ENCODE measurements around the gene DYTN.
"Not testable (repeated sequence)": the region's sequence is repeated elsewhere in the genome, so short reads cannot be mapped to it uniquely, and the experiment has no call there.

DYTN gene

DNA sequence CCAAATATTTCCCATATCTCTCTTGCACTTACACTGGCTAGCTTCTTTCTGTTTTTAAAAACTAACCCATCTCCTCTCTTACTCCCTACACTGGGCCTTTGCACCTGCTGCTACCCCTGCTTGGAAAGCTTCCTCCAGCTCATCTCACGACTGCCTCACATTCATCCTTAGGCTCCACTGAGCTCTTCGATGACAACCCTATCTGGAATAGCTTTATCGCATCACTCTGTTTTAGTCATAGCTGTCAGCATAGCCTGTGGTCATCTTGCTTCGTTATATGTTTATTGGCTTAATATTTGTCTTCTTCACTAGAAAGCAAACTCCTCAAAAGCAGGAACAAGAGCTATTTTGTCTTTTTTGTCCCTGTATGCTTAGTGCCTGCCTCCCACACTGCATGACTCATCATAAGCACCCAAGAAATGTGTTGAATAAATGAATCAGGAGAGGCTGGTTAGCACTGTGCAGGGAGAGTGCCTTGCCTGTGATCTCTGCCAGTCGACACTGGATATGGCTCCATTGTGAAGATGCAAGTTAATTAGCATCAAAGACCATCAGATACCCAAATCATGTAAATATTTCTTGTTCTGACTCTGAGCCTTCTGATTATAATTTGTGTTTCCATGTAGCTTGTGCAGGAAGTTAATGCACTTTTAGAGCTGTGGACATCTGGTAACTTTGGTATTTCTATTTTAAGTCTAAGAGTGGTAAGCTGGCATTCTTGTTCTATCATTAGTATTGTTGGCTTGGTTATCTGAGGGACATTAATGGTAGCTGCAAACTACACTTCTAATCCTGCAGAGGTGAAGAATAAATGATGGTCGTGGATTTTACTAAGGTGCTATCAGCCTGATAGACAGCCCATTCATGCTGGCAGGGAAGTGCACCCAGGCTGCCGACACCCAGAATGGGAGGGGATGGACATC, 10.3 kb upstream of the DYTN start:
- Histone ChIP-seq H3K27ac (no peak overlapping the region), H3K4me3 (no peak overlapping the region), H3K27me3 (no peaks in the 10 kb centered on the region), H3K9me3 (no peaks in the 10 kb centered on the region), H3K4me1 (no peaks in the 10 kb centered on the region), H3K36me3 (no peaks in the 10 kb centered on the region)
- intact Hi-C loops (cut with DNase I; ENCODE audit: low total_unique reads) = no loop called here
- DNase-seq = no peak
- TF ChIP-seq, protein P1, sequence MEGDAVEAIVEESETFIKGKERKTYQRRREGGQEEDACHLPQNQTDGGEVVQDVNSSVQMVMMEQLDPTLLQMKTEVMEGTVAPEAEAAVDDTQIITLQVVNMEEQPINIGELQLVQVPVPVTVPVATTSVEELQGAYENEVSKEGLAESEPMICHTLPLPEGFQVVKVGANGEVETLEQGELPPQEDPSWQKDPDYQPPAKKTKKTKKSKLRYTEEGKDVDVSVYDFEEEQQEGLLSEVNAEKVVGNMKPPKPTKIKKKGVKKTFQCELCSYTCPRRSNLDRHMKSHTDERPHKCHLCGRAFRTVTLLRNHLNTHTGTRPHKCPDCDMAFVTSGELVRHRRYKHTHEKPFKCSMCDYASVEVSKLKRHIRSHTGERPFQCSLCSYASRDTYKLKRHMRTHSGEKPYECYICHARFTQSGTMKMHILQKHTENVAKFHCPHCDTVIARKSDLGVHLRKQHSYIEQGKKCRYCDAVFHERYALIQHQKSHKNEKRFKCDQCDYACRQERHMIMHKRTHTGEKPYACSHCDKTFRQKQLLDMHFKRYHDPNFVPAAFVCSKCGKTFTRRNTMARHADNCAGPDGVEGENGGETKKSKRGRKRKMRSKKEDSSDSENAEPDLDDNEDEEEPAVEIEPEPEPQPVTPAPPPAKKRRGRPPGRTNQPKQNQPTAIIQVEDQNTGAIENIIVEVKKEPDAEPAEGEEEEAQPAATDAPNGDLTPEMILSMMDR (IDR thresholded peaks at IDR 0.05) = no peak

DNA sequence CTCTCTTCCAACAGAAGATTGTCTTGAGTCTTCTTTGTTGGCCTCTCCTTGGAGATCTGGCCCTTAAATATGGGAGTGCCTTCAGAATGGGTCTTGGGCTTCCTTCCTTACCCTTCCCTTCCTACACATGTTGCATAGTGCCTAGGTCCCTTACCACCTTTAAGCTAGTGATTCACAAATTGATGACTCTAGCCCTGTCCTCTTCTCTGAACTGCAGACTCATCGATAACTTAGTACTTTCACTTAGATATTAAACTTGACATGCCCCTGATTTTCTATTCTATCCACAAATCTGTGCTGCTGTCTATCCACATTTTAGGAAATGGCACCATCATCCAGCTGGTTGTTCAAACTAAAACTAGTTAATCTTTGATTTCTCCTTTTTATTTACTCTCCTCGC, 9.1 kb upstream of the DYTN start:
- DNase-seq = no peak
- no peak overlapping the region for H3K27ac ChIP-seq
- H3K27me3 ChIP-seq = no peaks in the 10 kb centered on the region
- no peaks in the 10 kb centered on the region for H3K9me3 ChIP-seq
- no peak overlapping the region for H3K4me3 ChIP-seq
- H3K4me1 ChIP-seq = no peaks in the 10 kb centered on the region
- intact Hi-C loops (cut with DNase I; ENCODE audit: low total_unique reads) = no loop called here
- TF ChIP-seq, protein P1 (IDR thresholded peaks at IDR 0.05) = no peak
- no peaks in the 10 kb centered on the region for H3K36me3 ChIP-seq

- no peak for DNase-seq
- intact Hi-C loops (cut with DNase I; ENCODE audit: low total_unique reads) = no loop called here
- TF ChIP-seq, protein P1 (IDR thresholded peaks at IDR 0.05) = no peak
- no peaks in the 10 kb centered on the region for H3K4me1 ChIP-seq
- no peaks in the 10 kb centered on the region for H3K9me3 ChIP-seq
- H3K27me3 ChIP-seq = no peaks in the 10 kb centered on the region
- no peak overlapping the region for H3K27ac ChIP-seq
- no peak overlapping the region for H3K4me3 ChIP-seq
- H3K36me3 ChIP-seq = no peaks in the 10 kb centered on the region
These were observed 5.1 kb upstream of the DYTN start for GRCh38 chr2:206723288-206723687.

- no peaks in the 10 kb centered on the region for H3K27me3 ChIP-seq
- no peak overlapping the region for H3K27ac ChIP-seq
- intact Hi-C loops (cut with DNase I; ENCODE audit: low total_unique reads) = no loop called here
- H3K9me3 ChIP-seq = no peaks in the 10 kb centered on the region
- DNase-seq = no peak
- H3K4me1 ChIP-seq = no peaks in the 10 kb centered on the region
- TF ChIP-seq, protein P1 (IDR thresholded peaks at IDR 0.05) = no peak
- no peak overlapping the region for H3K4me3 ChIP-seq
- H3K36me3 ChIP-seq = no peaks in the 10 kb centered on the region
These were observed 3.2 kb upstream of the DYTN start for GRCh38 chr2:206721256-206721920.

GRCh38 chr2:206716623-206717022, 1.6 kb downstream of the DYTN start:
- Histone ChIP-seq H3K4me1 (no peaks in the 10 kb centered on the region), H3K9me3 (no peaks in the 10 kb centered on the region), H3K27me3 (no peaks in the 10 kb centered on the region), H3K4me3 (no peak overlapping the region), H3K27ac (no peak overlapping the region), H3K36me3 (no peaks in the 10 kb centered on the region)
- TF ChIP-seq, protein P1 (IDR thresholded peaks at IDR 0.05) = no peak
- intact Hi-C loops (cut with DNase I; ENCODE audit: low total_unique reads) = no loop called here
- DNase-seq = no peak

- H3K9me3 ChIP-seq; H3K27ac ChIP-seq; H3K27me3 ChIP-seq; H3K36me3 ChIP-seq; intact Hi-C loops (cut with DNase I; ENCODE audit: low total_unique reads); DNase-seq; H3K4me1 ChIP-seq; H3K4me3 ChIP-seq: not testable (repeated sequence)
These were observed 3.0 kb downstream of the DYTN start for GRCh38 chr2:206715183-206715582.

Measured in tibial artery (tissue), 4 donors.